AG04449 (cell line): ENCODE data around the gene ADCY6.

Experiments
- CTCF ChIA-PET: fragments of 350-600 bp; formaldehyde crosslinking; extraction: SDS; loops from one replicate; lab custom pipeline; 2021; ENCODE audit warnings: antibody characterized with exemption; lab: Yijun Ruan, JAX
- POLR2A ChIA-PET: fragments of 400-600, 350-600 bp; formaldehyde crosslinking; extraction: SDS; loops from one replicate; lab custom pipeline; 2020; ENCODE audit warnings: antibody characterized with exemption, inconsistent platforms; lab: Yijun Ruan, JAX
- DNase-seq: peaks from one replicate; pipeline ENCODE4 v3.0.0-alpha.2; 2010; ENCODE audit warnings: low read depth, low spot score
- H3K4me3 ChIP-seq: 2 replicates; pipeline ENCODE4 v1.5.1; 2011; ENCODE audit warnings: low read depth, mild to moderate bottlenecking, control low read depth, low read length
- TF ChIP-seq, protein P1 (sequence below): IDR thresholded peaks from one replicate; pipeline ENCODE4 v1.5.1; 2011; ENCODE audit warnings: mild to moderate bottlenecking, moderate library complexity, low read length, control low read depth, inconsistent platforms; ENCODE audit not compliant: insufficient read depth; ENCODE audit errors: missing control alignments

Gene ADCY6

DNA sequence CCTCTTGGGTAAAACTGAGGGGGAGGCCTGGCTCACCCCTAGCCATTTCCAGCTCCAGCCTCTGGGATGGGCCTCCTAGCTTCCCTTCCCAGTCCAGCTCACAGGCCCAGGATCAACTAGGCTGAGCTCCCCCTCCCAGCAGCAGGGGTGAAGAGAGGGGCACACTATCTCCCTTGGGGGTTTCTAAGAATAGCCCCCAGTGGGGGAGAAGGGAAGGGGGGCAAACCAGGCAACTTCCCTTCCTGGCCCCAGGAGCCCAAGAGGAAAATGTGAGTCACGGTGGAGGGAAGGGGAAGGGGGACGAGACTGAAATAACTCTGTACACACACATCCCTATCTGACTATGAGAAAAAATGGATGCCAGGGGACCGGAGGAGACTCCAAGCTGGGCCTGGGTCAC lies 9.0 kb downstream of the ADCY6 start:
- no peak overlapping the region; the same call in 1 of the 2 replicates for H3K4me3 ChIP-seq
- peak; percentile 45 for DNase-seq
- ChIA-PET CTCF (interaction anchor here (1.0 to 4.9 kb wide), 9 partner anchors 10 to 35 kb away, joined by 3 to 33 read pairs (median 7); partner anchors contain the start of gene ADCY6), POLR2A (interaction anchor here (0.7 to 1.1 kb wide), 2 partner anchors 9 to 10 kb away, joined by 3 read pairs; partner anchors contain the start of gene ADCY6)
- TF ChIP-seq, protein P1, sequence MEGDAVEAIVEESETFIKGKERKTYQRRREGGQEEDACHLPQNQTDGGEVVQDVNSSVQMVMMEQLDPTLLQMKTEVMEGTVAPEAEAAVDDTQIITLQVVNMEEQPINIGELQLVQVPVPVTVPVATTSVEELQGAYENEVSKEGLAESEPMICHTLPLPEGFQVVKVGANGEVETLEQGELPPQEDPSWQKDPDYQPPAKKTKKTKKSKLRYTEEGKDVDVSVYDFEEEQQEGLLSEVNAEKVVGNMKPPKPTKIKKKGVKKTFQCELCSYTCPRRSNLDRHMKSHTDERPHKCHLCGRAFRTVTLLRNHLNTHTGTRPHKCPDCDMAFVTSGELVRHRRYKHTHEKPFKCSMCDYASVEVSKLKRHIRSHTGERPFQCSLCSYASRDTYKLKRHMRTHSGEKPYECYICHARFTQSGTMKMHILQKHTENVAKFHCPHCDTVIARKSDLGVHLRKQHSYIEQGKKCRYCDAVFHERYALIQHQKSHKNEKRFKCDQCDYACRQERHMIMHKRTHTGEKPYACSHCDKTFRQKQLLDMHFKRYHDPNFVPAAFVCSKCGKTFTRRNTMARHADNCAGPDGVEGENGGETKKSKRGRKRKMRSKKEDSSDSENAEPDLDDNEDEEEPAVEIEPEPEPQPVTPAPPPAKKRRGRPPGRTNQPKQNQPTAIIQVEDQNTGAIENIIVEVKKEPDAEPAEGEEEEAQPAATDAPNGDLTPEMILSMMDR, result no peak

DNA sequence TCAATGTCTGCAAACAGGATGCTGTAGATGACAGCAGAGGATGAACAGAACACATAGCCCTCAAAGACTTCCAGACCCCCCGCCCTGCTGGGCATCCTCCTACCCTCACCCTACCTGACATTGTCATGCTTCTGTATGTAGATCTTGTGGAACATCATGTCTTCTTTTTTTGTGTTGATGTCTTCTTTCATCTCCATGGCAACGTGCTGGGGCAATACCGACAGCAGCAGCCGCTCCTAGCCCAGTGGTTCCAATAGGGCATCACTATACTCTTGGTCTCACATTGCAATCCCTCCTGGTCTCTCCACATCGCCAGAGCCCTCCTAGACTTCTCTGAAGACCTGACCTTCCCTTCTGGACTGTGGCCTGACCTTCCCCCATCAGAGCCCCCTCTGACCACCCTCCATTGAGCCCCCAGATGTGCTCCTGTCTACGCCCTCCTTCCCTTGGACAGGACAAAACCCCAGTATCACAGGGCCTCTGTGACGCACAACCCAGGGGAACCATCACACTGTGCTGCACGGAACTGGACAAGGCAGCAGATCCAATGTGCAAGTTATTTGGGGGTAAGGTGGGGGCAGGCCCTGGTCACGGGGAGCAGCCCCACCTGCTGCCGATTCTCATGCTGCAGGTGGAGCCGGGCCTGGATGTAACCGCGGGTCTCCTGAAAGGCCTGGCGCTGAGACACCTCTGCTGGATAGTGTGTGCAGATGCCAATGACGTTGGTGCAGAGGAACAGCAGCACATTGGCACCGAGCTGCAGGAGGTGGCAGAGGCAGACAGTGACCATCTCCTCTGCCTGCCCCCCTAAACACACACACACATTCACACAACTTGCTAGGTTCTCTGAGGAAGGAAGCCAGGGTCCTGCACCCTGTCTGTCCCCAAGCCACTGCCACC lies 11.1 kb downstream of the ADCY6 start:
- TF ChIP-seq, protein P1, result no peak
- no peak overlapping the region for H3K4me3 ChIP-seq
- no peak for DNase-seq
- ChIA-PET CTCF (interaction anchor here (1.0 to 4.9 kb wide), 5 partner anchors 12 to 37 kb away, joined by 4 to 33 read pairs (median 24); no protein-coding TSS in a partner anchor), POLR2A (no interaction called here)

DNA sequence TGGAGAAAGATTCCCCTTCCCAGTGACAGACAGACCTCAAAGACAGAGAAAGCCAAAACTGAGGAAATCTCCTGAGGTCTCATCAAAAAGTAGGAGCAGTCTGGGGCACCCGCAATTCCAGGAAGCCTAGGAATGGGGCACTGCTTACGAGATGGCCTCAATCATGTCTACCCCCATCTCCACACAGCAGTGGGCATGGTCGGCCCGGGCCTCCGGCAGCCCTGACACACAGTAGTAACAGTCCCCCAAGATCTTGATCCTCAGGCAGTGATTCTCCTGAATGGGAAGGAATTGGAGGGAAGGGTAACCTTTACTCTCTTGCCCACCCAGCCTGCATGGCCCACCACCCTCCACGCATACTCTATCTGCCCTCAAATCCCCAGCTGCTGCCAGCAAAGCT lies 11.9 kb downstream of the ADCY6 start:
- ChIA-PET POLR2A (no interaction called here), CTCF (no interaction called here)
- TF ChIP-seq, protein P1, result no peak
- DNase-seq, result no peak
- no peak overlapping the region for H3K4me3 ChIP-seq

DNA sequence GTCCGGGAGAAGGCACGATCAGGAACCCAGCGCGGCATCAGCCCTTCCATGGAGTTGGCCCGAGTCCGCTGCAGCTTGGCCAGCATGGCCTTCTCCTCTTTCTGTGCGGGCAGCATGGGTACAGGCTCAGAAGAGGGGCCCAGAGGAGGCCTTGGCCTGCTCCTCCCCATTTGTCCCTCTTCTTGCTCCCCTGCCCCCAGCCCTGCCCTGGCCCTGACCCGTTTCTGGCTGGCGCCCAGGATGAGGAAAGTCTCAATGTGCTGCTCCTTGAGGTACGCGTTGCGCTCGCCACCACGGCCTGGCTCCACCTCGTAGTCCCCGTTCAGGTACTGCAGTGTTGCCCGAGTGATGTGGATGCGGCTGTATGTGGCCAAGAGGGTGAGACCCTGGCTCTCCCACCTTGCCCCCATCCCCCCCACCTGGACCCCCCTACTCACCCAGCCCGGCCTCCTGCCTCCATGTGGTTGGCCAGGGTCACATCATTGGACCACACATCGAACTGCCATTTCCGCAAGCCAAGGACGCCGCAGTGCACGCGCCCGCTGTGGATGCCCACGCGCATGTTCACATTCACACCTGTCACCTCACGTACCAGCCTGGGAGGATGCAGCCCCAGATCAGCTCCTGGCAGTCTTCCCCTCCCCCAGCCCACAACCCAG lies 12.8 kb downstream of the ADCY6 start:
- H3K4me3 ChIP-seq, result no peak overlapping the region
- ChIA-PET POLR2A (no interaction called here), CTCF (interaction anchor here (1.0 to 2.6 kb wide), 3 partner anchors 11 to 23 kb away, joined by 3 to 10 read pairs (median 5); no protein-coding TSS in a partner anchor)
- DNase-seq, result no peak
- TF ChIP-seq, protein P1, result no peak

DNA sequence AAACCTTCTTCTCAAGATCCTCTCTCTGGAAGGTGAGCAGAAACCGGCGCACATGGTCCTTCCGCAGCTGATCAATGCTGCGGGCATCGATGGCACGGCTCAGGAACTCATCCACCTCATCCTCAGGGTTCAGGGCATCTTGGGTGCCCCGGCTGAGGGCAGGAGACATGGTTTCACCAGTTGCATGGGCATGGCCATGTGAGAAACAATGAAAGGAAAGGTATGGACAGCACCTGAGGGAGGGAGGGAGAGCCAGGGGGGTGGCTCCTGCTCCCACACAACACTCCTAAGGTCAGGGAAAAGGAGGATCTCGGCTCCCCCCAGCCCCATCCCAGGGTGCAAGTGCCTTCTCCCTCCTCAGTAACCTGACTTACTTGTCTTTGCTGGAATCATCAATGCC lies 13.6 kb downstream of the ADCY6 start:
- no peak overlapping the region for H3K4me3 ChIP-seq
- ChIA-PET POLR2A (no interaction called here), CTCF (interaction anchor here (0.7 to 2.6 kb wide), 4 partner anchors 10 to 39 kb away, joined by 3 to 10 read pairs (median 4); no protein-coding TSS in a partner anchor)
- TF ChIP-seq, protein P1, result no peak
- DNase-seq, result no peak
